HL-60/S4 treated with retinoic acid at 250 ng/mL for 4 days and 3 days (cell line): ENCODE data around the gene MICAL3.
"Not testable (repeated sequence)": the region's sequence is repeated elsewhere in the genome, so short reads cannot be mapped to it uniquely, and the experiment has no call there.

Experiments
- in situ Hi-C: fragments of 300-500 bp; cut with MboI; formaldehyde crosslinking; loops from 2 replicates; pipeline ENCODE4 v1.7.0; 2022; ENCODE audit warnings: low sequenced_read_pairs

Gene MICAL3

GRCh38 chr22:17773606-17774205, 250.7 kb downstream of the MICAL3 start:
- in situ Hi-C loops = no loop called here

- in situ Hi-C loops = no loop called here
Observed at GRCh38 chr22:17772958-17773605, 251.3 kb downstream of the MICAL3 start.

GRCh38 chr22:17772249-17772957, 252.0 kb downstream of the MICAL3 start:
- in situ Hi-C loops = no loop called here

GRCh38 chr22:17770180-17771077, 253.9 kb downstream of the MICAL3 start:
- in situ Hi-C loops = no loop called here

GRCh38 chr22:17769716-17770082, 254.7 kb downstream of the MICAL3 start:
- in situ Hi-C loops = no loop called here

- in situ Hi-C loops = no loop called here
Observed at GRCh38 chr22:17769013-17769715, 255.2 kb downstream of the MICAL3 start.

- in situ Hi-C loops = no loop called here
Observed at GRCh38 chr22:17767233-17768065, 256.9 kb downstream of the MICAL3 start.

GRCh38 chr22:17764852-17765251, 259.5 kb downstream of the MICAL3 start:
- in situ Hi-C loops = not testable (repeated sequence)

- in situ Hi-C loops = no loop called here
Observed at GRCh38 chr22:17764036-17764435, 260.3 kb downstream of the MICAL3 start.

- in situ Hi-C loops = not testable (repeated sequence)
Observed at GRCh38 chr22:17763442-17763841, 260.9 kb downstream of the MICAL3 start.

- in situ Hi-C loops = no loop called here
Observed at GRCh38 chr22:17761138-17761488, 263.2 kb downstream of the MICAL3 start.

- in situ Hi-C loops = no loop called here
Observed at GRCh38 chr22:17754233-17754925, 270.0 kb downstream of the MICAL3 start.

- in situ Hi-C loops = no loop called here
Observed at GRCh38 chr22:17753401-17753989, 270.9 kb downstream of the MICAL3 start.

GRCh38 chr22:17751596-17751995, 272.8 kb downstream of the MICAL3 start:
- in situ Hi-C loops = no loop called here

GRCh38 chr22:17749605-17750395, 274.6 kb downstream of the MICAL3 start:
- in situ Hi-C loops = no loop called here

- in situ Hi-C loops = no loop called here
Observed at GRCh38 chr22:17748555-17749353, 275.6 kb downstream of the MICAL3 start.

GRCh38 chr22:17746916-17747315, 277.4 kb downstream of the MICAL3 start:
- in situ Hi-C loops = no loop called here
